Hepatocyte (in vitro differentiated cells): ENCODE results near the gene PCSK6. TPM values are rescaled to one million over a fixed set of nuclear protein-coding genes. Genes with fewer than 3 reads are reported as not detected.

Source experiments
- DNase-seq: peaks from one replicate; pipeline ENCODE4 v3.0.0-alpha.2; 2016; ENCODE audit warnings: low spot score
- H2AFZ ChIP-seq: fragments of 200-600 bp; sonication (generic); 2 replicates; pipeline ENCODE4 v1.6.0; 2016; ENCODE audit warnings: antibody characterized with exemption, mild to moderate bottlenecking
- H3K27ac ChIP-seq: fragments of 200-600 bp; sonication (generic); 2 replicates; pipeline ENCODE4 v1.5.1; 2016; ENCODE audit warnings: mild to moderate bottlenecking
- H3K27me3 ChIP-seq: fragments of 200-600 bp; sonication (generic); 2 replicates; pipeline ENCODE4 v1.6.1; 2016
- H3K36me3 ChIP-seq: fragments of 200-600 bp; sonication (generic); replicated peaks from 2 replicates; pipeline ENCODE4 v1.5.1; 2016; ENCODE audit warnings: low read depth; ENCODE audit not compliant: insufficient read depth
- H3K4me1 ChIP-seq: fragments of 200-600 bp; sonication (generic); 2 replicates; pipeline ENCODE4 v1.5.1; 2016; ENCODE audit warnings: mild to moderate bottlenecking, moderate library complexity; ENCODE audit not compliant: insufficient read depth
- H3K4me2 ChIP-seq: fragments of 200-600 bp; sonication (generic); 2 replicates; pipeline ENCODE4 v1.6.0; 2016
- H3K4me3 ChIP-seq: fragments of 200-600 bp; sonication (generic); 2 replicates; pipeline ENCODE4 v1.5.1; 2016; ENCODE audit warnings: mild to moderate bottlenecking
- H3K79me2 ChIP-seq: fragments of 200-600 bp; sonication (generic); 2 replicates; pipeline ENCODE4 v1.6.0; 2017; ENCODE audit warnings: mild to moderate bottlenecking
- H3K9me2 ChIP-seq: fragments of 200-600 bp; sonication (generic); replicated peaks from 2 replicates; pipeline ENCODE4 v1.6.0; 2017; ENCODE audit warnings: mild to moderate bottlenecking; ENCODE audit not compliant: insufficient read depth
- H3K9me3 ChIP-seq: fragments of 200-600 bp; sonication (generic); 2 replicates; pipeline ENCODE4 v1.5.1; 2016; ENCODE audit warnings: low read depth, mild to moderate bottlenecking
- H4K20me1 ChIP-seq: fragments of 200-600 bp; sonication (generic); 2 replicates; pipeline ENCODE4 v1.6.0; 2016; ENCODE audit warnings: mild to moderate bottlenecking; ENCODE audit not compliant: insufficient read depth, poor library complexity, severe bottlenecking
- EZH2 ChIP-seq: fragments of 200-600 bp; sonication (generic); IDR thresholded peaks from 2 replicates; pipeline ENCODE4 v1.6.1; 2016; ENCODE audit warnings: antibody characterized with exemption, mild to moderate bottlenecking, borderline replicate concordance
- EZH2phosphoT487 ChIP-seq: fragments of 200-600 bp; sonication (generic); IDR thresholded peaks from one replicate; pipeline ENCODE4 v1.6.1; 2018; ENCODE audit warnings: antibody characterized with exemption, mild to moderate bottlenecking, low read depth, moderate library complexity; ENCODE audit not compliant: unreplicated experiment, severe bottlenecking
- WGBS: methylation state at CpG from one replicate; pipeline ENCODE4 v1.1.6; 2016; ENCODE audit warnings: low lambda C conversion rate; ENCODE audit errors: missing lambda C conversion rate; 5-methylcytosine and 5-hydroxymethylcytosine counted together
- polyA plus RNA-seq: library from polyadenylated mRNA; unstranded; fragments of >200 nt; fragmentation: Nextera tagmentation; extraction: Ambion mirVana; gene quantifications from 2 replicates; pipeline ENCODE4 v1.2.1, GENCODE V29; 2016
- total RNA-seq: library from RNA; depleted of rRNA; stranded (reverse); fragments of >200 nt; gene quantifications from 2 replicates; pipeline ENCODE4 v1.2.3, GENCODE V29; 2014
- TF ChIP-seq, protein P1 (sequence below): fragments of 200-600 bp; sonication (generic); IDR thresholded peaks from 2 replicates; pipeline ENCODE4 v1.5.1; 2016; ENCODE audit warnings: antibody characterized with exemption, mild to moderate bottlenecking; ENCODE audit not compliant: poor library complexity

PCSK6 gene
- total and polyA plus RNA-seq, 2 experiments from 2014 or later: 31.7 to 40.5 TPM

DNA sequence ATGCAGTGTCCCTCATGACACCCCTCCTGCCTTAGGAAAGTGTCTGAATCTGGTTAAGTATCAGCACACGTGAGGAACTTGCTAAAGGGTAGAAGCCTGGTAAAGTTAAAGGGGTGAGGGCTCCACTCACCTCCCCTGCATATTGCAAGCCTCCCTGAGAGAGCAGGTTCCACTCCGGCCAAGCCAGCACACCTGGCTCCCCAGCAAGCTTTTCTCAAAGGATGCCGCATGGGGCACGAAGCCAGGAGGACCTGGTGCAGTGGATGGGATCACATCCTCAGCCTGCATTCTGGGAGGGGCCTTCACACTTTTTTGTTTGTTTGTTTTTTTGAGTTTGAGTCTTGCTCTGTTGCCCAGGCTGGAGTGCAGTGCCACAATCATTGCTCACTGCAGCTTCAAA, 79.9 kb downstream of the PCSK6 start:
- Histone ChIP-seq H3K4me1 (no peaks in the 10 kb centered on the region), H3K27me3 (no peaks in the 10 kb centered on the region), H3K9me3 (no peaks in the 10 kb centered on the region), H3K4me2 (no peak overlapping the region), H3K36me3 (no peaks in the 10 kb centered on the region), H2AFZ (no peak overlapping the region), H3K79me2 (no peaks in the 10 kb centered on the region), H3K9me2 (no peaks in the 10 kb centered on the region), H3K27ac (no peak overlapping the region), H4K20me1 (no peaks in the 10 kb centered on the region), H3K4me3 (no peak overlapping the region)
- no peak for DNase-seq
- TF ChIP-seq EZH2phosphoT487 (no peak), EZH2 (no peak)
- TF ChIP-seq, protein P1, sequence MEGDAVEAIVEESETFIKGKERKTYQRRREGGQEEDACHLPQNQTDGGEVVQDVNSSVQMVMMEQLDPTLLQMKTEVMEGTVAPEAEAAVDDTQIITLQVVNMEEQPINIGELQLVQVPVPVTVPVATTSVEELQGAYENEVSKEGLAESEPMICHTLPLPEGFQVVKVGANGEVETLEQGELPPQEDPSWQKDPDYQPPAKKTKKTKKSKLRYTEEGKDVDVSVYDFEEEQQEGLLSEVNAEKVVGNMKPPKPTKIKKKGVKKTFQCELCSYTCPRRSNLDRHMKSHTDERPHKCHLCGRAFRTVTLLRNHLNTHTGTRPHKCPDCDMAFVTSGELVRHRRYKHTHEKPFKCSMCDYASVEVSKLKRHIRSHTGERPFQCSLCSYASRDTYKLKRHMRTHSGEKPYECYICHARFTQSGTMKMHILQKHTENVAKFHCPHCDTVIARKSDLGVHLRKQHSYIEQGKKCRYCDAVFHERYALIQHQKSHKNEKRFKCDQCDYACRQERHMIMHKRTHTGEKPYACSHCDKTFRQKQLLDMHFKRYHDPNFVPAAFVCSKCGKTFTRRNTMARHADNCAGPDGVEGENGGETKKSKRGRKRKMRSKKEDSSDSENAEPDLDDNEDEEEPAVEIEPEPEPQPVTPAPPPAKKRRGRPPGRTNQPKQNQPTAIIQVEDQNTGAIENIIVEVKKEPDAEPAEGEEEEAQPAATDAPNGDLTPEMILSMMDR: no peak
- WGBS: over 99% methylated on average over 4 of the region's 4 CpGs

DNA sequence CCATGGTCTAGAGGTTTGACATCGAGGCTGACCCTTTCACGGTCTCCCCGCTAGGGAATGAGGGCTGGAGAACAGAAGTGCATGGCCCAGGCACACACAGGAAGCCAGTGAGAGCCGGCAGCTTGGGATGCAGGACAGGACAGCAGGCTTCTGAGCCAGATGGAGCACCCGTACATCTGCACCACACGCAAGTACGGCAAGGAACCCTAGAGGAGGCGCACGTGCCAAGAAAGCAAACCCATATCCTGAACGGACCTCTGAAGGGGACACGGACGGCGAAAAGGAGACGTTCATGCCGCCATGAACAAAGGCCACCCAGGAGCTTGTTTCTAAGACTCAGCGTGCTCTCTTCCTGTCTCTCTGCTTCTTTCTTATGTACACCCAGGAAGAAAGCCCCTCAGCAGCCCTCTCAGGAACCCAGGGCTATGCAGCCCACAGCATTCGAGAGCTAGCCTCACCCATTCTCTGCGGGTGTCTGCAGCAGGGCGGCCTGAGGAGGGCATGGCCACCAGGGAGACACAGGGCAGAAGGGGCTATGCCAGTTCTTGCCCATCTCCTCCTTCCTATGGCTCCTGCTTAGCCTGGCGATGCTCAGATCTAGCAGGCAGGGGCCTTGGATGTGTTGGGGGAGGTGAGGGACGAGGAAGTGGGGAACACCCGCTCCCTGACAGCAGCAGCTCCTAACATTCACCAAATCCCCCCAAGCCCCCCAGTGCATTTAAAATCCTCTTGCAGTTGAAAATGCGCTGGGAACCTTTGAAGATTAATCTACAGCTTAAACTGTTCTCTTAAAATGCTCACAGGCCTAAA, 81.3 kb downstream of the PCSK6 start:
- no peaks in the 10 kb centered on the region for H4K20me1 ChIP-seq
- DNase-seq: no peak
- H3K79me2 ChIP-seq: no peaks in the 10 kb centered on the region
- H3K27me3 ChIP-seq: no peaks in the 10 kb centered on the region
- no peak overlapping the region for H3K4me2 ChIP-seq
- H2AFZ ChIP-seq: no peak overlapping the region
- no peak overlapping the region for H3K4me3 ChIP-seq
- no peaks in the 10 kb centered on the region for H3K4me1 ChIP-seq
- WGBS: 86% methylated on average over 23 of the region's 23 CpGs
- H3K27ac ChIP-seq: no peak overlapping the region
- no peaks in the 10 kb centered on the region for H3K36me3 ChIP-seq
- no peaks in the 10 kb centered on the region for H3K9me2 ChIP-seq
- H3K9me3 ChIP-seq: no peaks in the 10 kb centered on the region
- TF ChIP-seq, protein P1: no peak

DNA sequence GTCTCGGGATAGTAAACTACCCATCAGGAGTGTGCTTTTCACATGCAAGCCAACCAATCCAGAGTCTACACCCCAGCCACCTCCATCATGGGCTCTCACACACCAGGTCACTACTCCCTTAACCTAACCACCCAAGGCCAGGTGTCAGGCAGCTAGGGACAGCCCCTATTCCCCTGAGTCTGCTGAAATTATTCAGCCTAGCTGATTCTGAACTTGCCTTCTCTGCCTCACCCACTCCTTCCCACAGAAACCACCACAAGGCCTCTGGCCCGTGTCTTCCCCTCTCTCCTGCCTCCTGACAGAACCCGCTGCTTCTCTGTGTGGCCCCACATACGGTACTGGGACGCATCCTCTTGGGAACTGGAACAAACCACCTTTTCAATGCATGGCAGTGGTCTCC, 82.1 kb downstream of the PCSK6 start:
- Histone ChIP-seq H3K79me2 (no peaks in the 10 kb centered on the region), H4K20me1 (no peaks in the 10 kb centered on the region), H3K9me2 (no peaks in the 10 kb centered on the region), H3K27ac (no peak overlapping the region), H3K36me3 (no peaks in the 10 kb centered on the region), H3K4me3 (no peak overlapping the region), H3K4me2 (no peak overlapping the region), H2AFZ (no peak overlapping the region), H3K4me1 (no peaks in the 10 kb centered on the region), H3K27me3 (no peaks in the 10 kb centered on the region), H3K9me3 (no peaks in the 10 kb centered on the region)
- no peak for DNase-seq
- TF ChIP-seq, protein P1: no peak
- TF ChIP-seq EZH2: no peak
- TF ChIP-seq EZH2phosphoT487: no peak
- WGBS: 97% methylated on average over 5 of the region's 5 CpGs
